IPS DF 19.7 (cell line): ENCODE measurements around the gene MGMT.

Experiments used
- DNase-seq: peaks from one replicate; pipeline ENCODE4 v3.0.0-alpha.2; 2013; ENCODE audit warnings: low read depth, low spot score

MGMT gene

DNA sequence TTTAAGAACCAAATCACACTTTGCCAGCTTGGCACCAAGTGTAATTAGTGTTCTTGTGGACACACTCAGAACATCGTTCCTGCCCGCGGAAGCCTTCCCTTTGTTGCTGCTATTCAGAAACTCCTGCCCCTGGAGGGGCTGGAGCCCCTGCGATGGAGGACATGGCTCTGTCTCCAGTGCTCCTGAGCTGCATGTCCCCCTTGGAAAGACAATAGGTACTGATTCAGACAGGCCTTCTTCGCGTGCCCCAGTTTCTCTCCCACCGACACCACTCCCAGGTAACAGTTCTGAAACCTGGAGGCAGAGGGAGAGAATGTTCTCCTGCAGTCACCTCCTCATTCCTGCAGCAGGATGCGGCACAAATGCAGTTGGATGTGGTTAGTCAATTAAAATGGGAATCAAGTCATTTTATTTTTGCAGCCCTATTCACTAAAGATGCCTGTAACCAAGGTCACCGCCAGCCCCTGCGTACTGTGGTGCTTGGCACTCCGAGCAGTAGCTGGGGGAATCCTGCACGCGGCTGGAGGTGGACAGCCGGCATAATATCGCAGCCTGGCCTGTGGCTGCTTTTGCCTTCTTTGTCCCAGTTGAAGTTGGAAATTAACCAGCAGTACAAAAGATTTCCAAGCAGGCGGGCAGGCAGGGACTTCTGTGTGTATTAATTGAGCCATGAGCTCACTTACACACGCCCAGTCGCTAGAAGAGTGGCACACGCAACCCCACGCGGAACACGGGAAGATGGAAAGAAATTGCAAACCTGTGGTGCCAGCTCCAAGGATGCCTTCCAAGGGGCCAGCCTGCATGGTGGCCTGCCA lies 291.4 kb downstream of the MGMT start:
- no peak for DNase-seq

DNA sequence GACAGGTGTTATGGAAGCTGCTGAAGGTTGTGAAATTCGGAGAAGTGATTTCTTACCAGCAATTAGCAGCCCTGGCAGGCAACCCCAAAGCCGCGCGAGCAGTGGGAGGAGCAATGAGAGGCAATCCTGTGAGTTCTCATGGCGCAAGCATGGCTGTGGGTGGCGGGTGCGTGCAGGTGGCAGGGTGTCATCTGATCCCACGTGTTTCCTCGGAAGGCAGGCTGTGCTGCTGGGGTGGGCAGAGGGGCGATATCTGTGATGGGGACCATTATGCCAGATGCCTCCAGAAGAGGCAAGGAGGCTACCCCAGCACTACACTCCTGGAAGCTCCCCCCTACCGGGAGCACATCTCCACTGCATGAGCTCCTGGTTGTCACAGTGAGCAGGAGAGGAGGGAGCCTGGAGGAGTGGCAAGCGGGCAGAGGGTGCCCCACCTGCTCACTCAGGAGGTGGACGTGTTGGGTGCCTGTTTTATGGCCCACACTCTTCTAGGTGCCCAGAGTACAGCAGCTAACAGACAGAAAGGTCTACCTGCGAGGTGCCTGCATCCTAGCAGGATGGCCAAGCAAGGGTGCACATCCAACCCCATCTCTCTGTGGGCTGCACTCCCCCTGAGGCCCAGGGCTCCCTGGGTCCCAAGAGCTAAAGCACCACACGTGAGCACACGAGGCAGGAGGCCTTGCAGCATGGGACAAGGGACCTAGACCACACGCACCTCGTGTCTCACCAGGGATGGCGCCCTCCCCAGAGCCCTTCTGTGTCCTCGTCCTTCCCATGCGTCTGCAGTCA lies 292.4 kb downstream of the MGMT start:
- DNase-seq, result no peak

DNA sequence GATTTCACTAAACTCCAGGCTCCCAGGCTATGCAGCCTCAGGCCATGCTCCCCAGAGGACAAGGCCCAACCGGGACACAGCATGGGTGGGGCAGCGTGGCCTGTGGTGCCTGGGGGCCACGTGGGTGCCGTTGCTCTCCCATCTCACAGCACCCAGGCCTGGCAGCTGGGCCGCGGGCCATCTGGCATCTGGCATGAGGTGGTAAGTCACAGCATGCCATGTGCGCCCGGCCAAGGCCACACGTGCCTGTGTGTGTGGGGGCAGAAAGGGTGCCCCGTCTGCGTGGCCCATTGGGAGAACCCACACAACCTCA lies 292.9 kb downstream of the MGMT start:
- DNase-seq, result no peak

DNA sequence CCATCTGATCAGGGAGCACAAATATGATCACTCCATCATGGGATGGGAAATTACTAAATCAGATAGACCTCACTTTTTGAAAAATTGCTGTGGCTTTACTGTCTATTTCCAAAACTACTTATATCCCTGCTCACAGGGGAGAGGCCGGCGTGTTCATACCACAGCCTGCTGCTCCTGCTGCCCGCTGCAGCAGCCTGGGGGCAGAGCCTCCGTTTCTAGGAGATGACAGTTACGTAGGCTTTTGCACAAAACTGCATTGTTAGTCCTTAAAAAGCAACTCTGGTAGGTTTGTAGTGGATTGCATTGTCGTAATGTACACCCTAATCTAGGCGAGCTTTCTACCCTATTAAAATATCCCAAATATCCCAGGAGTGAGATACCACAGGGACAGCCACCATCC lies 293.4 kb downstream of the MGMT start:
- no peak for DNase-seq

DNA sequence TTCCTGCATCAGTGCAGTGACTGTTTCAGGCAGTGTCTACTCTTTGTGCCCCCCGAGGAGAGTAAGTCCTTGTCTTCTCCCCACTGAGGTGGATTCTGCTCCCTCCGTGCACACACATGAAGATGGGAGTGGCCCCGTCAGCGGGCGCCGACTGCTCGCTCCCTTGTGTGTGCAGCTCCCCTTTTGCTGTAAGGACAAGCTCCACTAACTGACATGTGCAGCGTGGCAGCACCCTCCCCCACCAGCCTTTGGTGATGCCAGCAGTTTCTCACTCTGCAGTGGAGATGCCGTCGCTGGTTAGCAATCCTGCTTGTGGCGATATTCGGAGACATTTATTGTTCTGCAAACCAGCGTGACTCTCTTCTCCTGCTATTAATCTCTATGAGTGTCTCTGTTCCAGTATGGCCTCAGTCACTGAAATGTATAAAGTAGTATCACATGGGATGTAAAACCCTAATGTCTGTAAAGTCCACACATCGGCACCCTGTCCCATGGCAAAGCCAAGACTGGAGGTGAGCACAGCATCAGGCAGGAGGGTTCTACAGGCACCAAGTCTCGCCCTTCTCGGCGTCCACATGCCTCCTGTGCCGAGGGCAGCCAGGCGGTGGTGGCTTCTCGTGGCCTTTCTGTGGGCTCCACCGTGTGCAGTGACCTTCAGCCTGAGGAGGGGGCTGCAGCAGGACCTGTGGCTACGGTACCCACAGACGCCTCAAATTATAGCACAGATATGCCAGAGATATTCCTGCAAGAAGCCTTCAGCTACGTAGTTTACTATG lies 294.3 kb downstream of the MGMT start:
- DNase-seq, result no peak

DNA sequence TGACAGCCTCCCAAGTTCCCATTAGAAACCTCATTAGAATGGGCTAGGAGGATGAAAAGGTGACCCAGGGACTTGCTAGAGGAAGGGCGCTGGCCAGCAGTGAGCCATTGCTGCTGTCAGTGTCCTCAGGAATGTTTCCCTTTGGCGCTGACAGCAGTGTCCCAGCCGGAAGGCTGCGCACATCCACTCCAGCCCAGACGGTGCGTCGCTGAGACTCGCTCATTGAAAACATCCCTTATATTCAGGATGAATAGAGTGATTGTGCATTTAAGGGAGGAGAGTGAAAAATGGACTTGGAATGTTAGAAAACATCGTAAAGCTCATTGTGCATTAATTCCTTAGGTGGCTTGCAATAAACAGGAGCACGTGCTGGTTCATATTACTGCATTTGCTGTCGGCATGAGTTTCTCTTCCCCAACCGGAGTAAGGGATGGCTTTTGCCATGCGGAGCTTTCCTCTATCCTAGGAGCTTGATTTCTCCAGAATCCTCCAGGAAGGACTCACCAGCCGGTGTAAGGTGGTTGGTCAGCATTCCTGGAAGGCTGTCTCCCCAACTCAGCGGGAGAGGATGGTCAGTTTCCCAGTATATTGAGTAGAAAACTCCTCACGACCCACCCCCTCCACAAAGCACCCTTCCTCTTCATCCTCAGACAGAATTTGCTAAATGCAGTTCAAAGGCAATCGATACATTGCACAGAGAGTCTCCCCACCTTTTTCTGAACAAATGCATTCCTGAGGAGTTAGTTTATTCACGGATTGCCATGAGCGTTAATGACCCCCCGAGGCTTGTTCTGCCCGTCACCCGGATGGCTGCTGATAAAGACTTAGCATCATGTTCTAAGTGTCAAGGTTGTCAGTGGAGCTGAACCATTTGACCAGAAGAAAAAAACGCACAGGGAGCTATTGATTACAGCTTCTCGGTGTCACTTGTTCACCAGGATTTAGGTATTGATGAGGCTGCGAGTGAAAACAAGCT lies 295.2 kb downstream of the MGMT start:
- no peak for DNase-seq

DNA sequence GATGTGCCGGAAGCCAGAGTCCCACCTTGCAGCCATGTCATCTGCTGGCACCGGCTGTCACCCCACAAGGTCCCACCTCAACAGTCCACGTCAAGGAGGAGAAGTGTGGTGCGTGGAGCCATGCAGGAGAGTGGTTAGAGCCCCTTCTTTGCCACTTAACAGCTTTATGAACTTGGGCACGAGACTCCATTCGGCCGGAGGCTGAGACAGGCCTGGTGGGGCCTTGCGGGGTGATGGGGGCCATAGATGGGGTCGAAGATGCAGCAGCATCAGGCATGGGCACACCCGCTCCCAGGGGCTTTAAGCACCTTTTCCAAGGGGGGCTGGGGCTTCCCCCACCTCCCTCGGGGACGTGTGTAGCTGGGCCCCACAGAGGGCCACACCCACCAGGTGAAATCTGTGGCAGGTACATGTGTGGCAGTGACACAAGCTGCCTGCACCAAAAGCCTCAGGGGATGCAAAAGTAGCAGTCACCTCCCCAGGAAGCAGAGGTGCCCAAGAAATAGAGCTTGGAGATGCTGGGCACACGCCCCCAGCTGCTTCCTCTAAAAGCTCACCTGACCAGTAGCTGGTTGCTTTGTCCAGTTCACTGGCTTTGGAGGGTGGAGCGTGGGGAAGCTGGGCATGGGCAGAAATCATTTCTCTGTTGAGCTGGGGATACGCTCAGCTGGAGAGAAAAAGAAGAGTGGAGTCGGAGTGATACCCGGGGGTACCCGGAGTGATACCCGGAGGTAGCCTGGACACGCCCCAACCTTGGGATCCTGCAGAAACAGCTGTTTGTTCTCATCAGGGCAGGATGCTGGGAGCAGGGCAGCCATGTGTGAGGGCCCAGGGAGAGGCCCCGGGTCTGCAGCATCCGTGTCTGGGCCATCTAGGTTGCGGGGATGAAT lies 297.2 kb downstream of the MGMT start:
- DNase-seq, result no peak

DNA sequence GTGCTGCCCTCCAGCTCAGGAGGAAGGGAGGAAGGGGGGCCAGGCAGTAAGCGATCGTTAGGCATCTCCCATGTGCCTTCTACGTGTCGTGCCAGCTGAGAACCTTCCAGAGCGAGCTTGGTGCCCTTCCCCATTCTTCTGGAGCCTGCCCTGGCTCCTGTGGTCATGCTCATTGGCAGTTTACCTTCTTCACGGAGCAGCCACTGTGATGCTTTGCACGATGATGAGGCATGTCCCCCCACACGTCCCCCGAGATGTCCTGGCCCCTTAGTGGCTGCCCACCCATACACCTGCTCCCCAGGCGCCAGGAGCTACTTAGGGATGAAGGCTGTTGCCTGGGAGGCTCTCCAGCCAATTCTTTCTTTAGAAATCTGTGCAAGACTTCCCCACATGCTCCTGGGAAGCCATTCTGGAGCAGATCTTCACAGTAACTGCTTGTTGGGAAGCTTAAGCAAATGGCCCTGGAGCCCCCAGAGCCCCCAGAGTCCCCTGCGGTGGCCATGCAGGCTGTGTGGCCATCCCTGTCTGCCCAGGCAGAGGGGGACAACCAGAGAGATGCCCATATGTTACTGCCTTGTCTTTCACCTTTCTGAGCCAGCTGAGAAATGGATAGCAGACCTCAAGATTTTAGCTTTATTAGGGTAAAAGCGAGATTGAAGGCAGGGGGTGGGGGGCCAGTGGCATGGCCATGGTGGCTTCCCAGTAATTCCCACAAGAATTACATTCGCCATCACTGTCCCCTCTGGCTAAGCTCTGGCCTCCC lies 298.0 kb downstream of the MGMT start:
- DNase-seq, result no peak

DNA sequence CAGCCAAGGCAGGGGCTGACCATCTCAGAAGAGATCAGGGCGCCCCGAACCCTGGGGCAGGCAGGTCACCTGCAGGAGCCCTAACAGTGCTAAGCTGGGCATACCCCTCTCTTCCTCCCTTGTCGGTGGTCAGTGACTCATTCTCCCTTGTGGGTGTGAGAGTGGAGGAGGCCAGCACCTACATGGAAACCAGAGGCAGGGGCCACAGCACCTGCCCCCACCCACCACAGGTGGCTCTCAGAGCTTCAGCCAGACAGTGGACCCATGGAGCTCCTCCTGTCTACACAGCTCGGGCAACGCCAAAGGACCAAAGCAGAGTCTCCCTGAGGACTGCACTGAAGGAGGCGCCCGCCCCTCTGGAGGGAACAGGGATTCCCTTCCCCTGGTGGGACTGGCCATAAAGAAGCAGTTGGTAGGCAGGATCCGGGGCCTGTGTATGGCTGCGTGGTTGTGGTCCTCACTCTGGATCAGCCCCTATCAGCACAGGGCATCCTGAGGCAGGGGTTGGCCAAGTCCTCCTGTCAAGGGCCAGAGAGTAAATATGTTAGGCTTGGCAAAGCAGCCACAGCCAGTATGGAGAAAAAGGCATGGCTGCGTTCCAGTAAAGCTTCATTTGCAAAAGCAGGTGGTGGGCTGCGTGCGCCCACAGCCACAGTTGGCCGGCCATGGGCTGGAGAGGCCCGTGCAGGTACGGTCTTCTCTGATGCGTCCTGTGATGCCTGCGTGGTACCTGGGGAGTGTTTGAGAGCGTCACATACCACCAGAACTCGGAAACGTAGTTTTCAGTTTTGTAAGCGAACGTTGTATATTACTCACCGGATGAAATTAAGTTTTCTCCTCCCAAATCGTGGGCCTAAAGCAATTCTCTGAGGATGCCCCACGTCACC lies 298.9 kb downstream of the MGMT start:
- no peak for DNase-seq

DNA sequence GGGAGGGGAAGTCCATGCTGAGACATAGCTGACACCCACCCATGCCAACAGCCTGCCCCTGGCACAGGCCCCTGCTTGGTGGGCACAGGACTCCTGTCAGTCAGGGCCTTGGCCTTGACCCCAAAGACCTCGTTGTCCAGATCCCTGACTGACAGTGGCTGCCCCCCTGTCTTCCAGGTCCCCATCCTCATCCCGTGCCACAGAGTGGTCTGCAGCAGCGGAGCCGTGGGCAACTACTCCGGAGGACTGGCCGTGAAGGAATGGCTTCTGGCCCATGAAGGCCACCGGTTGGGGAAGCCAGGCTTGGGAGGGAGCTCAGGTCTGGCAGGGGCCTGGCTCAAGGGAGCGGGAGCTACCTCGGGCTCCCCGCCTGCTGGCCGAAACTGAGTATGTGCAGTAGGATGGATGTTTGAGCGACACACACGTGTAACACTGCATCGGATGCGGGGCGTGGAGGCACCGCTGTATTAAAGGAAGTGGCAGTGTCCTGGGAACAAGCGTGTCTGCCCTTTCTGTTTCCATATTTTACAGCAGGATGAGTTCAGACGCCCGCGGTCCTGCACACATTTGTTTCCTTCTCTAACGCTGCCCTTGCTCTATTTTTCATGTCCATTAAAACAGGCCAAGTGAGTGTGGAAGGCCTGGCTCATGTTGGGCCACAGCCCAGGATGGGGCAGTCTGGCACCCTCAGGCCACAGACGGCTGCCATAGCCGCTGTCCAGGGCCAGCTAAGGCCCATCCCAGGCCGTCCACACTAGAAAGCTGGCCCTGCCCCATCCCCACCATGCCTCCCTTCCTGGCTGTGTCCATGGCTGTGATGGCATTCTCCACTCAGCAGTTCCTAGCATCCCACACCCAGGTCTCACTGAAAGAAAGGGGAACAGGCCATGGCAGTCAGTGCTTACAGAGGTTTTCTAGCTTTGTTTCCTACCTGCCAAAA lies 299.8 kb downstream of the MGMT start:
- no peak for DNase-seq

DNA sequence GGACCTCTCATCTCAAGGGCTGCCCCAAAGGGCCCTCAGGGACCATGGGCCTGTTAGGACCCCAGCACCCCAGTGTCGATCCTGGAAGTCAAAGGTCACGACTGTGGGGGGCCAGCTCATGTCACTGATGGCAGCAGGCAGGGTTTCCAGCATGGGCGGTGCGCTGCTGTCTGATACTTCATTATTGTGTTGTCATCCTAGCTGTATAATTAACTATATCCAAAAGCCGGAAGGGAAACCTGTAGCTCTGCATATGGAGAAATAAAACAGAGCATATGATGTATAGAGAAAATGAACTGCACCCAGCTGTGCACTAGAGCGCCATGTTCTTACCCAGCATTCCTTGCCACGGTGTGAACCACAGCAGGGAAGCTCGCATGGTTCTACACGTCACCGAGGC lies 300.7 kb downstream of the MGMT start:
- no peak for DNase-seq

DNA sequence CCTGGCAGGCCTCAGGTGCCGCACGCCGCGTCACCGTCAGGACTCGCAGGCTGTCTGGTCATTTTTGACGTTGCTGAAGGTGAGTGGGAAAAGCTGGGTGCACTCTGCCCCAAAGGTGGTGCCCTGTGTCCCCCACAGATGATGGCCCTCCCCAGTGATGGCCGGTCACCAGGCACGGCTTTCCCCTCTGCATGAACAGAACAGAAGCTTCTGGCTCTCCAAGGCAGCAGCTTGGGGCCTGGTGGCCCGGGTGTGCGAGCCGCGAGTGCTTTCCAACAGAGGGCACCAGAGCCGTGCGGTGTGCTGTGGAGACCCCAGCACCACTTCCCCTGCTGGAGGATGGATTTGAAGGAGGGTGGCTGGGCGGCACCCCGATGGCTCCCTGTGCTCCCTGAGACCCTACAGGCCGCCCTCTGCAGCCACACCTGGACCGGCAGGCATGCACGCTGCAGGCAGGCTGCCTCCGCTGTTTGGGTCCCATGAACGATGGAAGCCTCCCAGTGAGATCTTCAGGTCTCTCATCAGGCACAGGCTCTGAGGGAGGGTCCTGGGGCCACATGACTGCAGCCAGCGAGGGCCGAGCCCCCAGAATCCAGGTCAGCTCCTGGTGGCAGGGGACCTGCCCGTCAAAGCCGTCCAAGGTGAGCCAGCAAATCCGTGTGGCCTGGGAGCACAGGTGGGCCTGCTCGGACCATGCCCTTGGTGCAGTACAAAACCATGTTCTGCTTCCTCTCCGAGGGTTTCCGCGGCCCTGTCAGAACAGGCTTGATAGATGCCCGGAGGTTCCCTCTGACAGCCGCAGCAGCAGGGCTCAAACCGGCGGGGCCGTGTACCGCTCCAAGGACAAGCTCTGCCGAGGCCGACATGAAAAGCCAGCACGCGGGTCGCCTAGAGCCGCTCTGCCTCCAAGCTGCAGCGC lies 301.7 kb downstream of the MGMT start:
- peak; percentile 25 for DNase-seq

DNA sequence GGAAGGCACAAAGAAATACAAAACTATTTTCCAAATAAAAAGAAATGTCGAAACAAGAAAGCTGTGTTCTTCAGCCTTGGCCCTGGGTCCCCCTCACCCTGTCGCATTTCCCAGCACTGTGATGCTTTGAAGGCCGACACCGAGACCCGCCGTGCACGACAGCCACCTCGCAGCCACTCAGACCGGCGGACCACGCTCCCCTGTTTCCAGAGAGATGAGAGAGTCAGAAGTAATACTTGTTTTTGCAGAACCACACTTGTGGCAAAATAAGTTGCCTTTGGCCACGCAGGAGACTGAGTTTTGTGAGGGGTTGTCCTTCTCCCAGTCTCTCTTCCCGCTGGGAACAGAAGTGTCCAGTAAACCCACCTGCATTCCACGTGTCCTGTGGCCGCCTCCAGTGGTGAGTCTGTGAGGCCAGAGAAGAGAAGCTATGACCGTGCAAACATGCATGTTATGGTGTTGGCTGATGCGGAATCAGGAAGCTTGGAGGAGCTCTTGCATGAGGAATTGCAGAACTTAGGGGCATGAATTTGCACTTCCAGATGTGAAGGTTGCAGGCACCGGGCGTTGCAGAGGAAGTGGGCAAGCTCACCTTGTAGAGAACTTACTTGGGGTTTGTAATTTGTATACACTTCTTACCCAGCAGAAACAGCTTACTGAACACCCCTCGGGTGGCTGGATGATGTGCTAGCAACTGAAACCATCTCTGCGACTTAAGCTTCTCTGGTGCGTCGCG lies 302.5 kb downstream of the MGMT start:
- no peak for DNase-seq

DNA sequence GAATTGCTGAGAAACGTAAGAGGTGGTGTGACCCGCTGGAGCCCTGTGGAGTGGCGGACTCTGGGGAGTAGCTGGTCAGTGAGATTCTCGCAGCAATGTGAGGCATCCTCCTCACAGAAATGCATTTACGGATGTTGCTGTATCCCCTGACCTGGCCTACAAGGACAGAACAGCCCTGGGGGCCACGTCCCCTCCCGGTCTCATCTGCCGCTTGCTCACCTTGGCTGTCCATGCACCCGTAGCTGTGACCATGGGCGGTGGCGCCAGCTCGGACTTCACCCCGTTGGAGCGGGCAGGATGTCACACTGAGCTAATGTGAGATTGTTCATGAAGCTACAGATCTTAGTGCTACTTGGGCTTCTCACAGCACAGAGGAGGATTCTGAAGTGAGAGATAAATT lies 303.2 kb downstream of the MGMT start:
- no peak for DNase-seq

DNA sequence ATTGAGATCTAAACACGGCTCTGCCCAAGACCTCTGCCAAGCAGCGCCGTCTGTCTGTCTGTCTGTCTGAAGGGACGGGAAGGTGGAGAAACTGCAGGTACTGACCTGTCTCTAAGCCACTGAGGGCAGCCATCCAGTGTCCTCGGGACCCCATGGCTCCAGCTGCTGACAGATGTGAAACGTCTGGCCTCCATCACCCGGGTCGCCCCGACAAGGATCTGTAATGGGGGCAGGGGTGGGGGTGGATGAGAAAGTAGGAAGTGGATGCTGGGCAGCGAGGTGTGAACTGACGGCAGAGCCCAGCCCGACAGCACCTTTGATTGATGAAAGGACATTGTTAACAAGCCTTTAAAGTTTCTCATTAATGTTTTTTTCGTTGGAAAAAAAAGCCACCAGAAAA lies 304.0 kb downstream of the MGMT start:
- DNase-seq, result no peak

DNA sequence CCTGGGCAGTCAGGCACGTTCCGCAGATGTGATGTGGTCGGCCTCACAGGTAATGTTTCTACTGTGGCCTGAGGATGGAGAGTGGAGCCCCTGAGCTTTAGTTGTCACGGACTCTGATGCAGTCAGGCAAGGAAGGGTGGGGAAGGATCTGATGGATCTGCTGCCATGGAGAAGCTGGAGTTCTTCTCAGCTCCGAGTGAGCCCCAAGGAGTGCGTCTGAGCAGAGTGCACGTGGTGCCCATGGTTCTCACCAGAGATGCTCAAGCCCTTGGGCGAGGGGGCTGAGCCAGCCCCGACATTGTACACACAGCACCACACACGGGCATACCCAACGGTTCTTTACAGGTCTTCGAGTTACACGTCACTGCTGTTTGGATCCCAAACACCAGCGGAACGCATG lies 304.5 kb downstream of the MGMT start:
- DNase-seq, result no peak
